NCI-H524 treated with DMSO at 0.1 percent for 48 hours (cell line): ENCODE data around the gene SGSM1.
"Not testable (repeated sequence)": the region's sequence is repeated elsewhere in the genome, so short reads cannot be mapped to it uniquely, and the experiment has no call there.

Experiments
- DNase-seq: peaks from one replicate; lab custom pipeline; 2025; lab: John Stamatoyannopoulos, UW

Gene SGSM1

GRCh38 chr22:24836282-24836681 is 30.3 kb downstream of the SGSM1 start:
- no peak for DNase-seq

- not testable (repeated sequence) for DNase-seq
These were observed 31.5 kb downstream of the SGSM1 start for GRCh38 chr22:24837517-24837916.

- no peak for DNase-seq
These were observed 35.2 kb downstream of the SGSM1 start for GRCh38 chr22:24841261-24841660.

- DNase-seq: no peak
These were observed 37.0 kb downstream of the SGSM1 start for GRCh38 chr22:24843048-24843447.

- DNase-seq: no peak
These were observed 39.3 kb downstream of the SGSM1 start for GRCh38 chr22:24845041-24845898.

- DNase-seq: no peak
These were observed 41.5 kb downstream of the SGSM1 start for GRCh38 chr22:24847490-24847889.

- no peak for DNase-seq
These were observed 42.7 kb downstream of the SGSM1 start for GRCh38 chr22:24848559-24849168.

GRCh38 chr22:24855794-24856193 is 49.8 kb downstream of the SGSM1 start:
- DNase-seq: no peak

GRCh38 chr22:24857576-24857975 is 51.6 kb downstream of the SGSM1 start:
- DNase-seq: no peak

- no peak for DNase-seq
These were observed 53.6 kb downstream of the SGSM1 start for GRCh38 chr22:24859587-24859986.

- DNase-seq: no peak
These were observed 59.5 kb downstream of the SGSM1 start for GRCh38 chr22:24865508-24865907.

GRCh38 chr22:24867323-24868022 is 61.5 kb downstream of the SGSM1 start:
- no peak for DNase-seq

GRCh38 chr22:24868979-24869378 is 63.0 kb downstream of the SGSM1 start:
- DNase-seq: no peak

- DNase-seq: no peak
These were observed 65.7 kb downstream of the SGSM1 start for GRCh38 chr22:24871611-24872205.

GRCh38 chr22:24873226-24873625 is 67.2 kb downstream of the SGSM1 start:
- DNase-seq: peak; percentile 85

- no peak for DNase-seq
These were observed 70.0 kb downstream of the SGSM1 start for GRCh38 chr22:24875862-24876506.

GRCh38 chr22:24876700-24877099 is 70.7 kb downstream of the SGSM1 start:
- DNase-seq: no peak

- DNase-seq: no peak
These were observed 73.0 kb downstream of the SGSM1 start for GRCh38 chr22:24878969-24879368.

- DNase-seq: no peak
These were observed 77.4 kb downstream of the SGSM1 start for GRCh38 chr22:24883432-24883831.

GRCh38 chr22:24887260-24887659 is 81.2 kb downstream of the SGSM1 start:
- DNase-seq: no peak

GRCh38 chr22:24893341-24894070 is 87.5 kb downstream of the SGSM1 start:
- DNase-seq: no peak
